SHP77 treated with DMSO at 0.1 percent for 48 hours (cell line): ENCODE results near the gene WFS1.

Source experiments
- DNase-seq: peaks from one replicate; lab custom pipeline; 2025; lab: John Stamatoyannopoulos, UW

The WFS1 gene

GRCh38 chr4:6324999-6325787 is 55.5 kb downstream of the WFS1 start:
- no peak for DNase-seq

GRCh38 chr4:6325788-6326290 is 56.2 kb downstream of the WFS1 start:
- no peak for DNase-seq

GRCh38 chr4:6326312-6327060 is 56.8 kb downstream of the WFS1 start:
- no peak for DNase-seq

GRCh38 chr4:6327220-6327917 is 57.7 kb downstream of the WFS1 start:
- DNase-seq, result no peak

- DNase-seq, result no peak
These were observed 58.9 kb downstream of the WFS1 start for GRCh38 chr4:6328526-6328925.

- DNase-seq, result no peak
These were observed 60.1 kb downstream of the WFS1 start for GRCh38 chr4:6329478-6330383.

DNA sequence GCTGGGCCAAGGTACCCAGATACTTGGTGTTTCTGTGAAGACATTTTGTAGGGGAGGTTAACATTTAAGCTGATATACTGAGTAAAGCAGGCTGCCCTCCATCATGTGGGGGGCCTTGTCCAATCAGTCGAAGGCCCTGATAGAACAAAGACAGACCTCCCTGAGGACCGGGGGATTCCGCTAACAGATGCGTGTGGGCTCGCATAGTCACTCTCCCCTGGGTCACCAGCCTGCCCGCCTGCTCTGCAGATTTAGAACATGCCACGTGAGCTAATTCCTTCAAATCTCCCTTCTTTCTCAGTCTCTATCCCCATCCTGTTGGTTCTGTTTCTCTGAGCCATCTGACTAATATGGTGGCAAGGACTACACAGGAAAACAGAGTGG is 60.7 kb downstream of the WFS1 start:
- DNase-seq, result no peak

DNA sequence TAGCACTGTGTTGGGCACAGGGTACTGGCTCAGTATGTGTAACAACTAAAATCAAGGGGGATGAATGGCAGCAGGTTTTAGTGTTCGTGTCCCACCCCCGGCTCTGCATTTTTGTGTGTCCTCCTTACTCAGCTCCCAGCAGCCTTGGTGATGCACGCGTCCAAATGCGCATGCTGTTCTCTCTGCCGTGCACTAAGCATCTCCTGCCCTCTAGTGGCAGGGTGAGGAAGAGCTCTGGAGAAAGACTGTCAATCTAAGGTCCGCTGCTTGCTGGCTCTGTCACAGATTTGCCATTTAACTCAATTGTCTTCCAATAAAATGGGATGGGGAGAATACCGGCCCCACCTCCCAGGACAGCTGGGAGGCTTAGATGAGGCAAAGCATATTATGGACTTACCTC is 61.4 kb downstream of the WFS1 start:
- no peak for DNase-seq

- DNase-seq, result no peak
These were observed 61.8 kb downstream of the WFS1 start for GRCh38 chr4:6331468-6331867.

DNA sequence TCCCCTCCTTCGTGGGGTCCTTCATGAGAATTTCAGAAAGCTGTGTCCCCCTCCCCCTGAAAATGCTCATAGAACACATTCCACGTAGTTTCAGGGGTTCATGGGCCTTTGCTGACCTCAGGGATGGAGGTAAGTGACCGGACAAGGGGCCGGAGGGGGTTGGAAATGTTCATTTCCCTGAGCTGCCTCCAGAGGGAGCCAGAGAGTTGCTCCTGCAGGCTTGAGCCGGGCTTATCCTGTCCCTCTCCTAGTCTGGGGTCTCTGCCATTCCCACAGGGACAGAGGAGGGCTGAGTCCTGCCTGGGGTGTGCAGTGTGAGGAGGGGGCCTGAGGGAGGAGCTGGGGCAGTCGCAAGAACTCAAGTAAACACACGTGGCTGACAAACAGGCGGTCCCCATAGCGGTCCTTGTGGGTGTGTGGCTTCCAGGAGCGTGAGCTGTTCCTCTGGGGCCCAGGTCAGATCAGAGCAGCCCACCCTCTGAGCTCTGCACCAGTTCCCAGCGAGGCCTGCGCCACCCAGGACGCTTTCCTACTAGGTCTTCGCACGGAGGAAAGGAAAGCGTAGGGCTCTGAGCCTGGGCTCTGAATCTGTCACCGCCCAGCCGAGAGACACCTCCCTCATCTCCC is 62.5 kb downstream of the WFS1 start:
- DNase-seq, result no peak

- no peak for DNase-seq
These were observed 63.0 kb downstream of the WFS1 start for GRCh38 chr4:6332669-6333050.

DNA sequence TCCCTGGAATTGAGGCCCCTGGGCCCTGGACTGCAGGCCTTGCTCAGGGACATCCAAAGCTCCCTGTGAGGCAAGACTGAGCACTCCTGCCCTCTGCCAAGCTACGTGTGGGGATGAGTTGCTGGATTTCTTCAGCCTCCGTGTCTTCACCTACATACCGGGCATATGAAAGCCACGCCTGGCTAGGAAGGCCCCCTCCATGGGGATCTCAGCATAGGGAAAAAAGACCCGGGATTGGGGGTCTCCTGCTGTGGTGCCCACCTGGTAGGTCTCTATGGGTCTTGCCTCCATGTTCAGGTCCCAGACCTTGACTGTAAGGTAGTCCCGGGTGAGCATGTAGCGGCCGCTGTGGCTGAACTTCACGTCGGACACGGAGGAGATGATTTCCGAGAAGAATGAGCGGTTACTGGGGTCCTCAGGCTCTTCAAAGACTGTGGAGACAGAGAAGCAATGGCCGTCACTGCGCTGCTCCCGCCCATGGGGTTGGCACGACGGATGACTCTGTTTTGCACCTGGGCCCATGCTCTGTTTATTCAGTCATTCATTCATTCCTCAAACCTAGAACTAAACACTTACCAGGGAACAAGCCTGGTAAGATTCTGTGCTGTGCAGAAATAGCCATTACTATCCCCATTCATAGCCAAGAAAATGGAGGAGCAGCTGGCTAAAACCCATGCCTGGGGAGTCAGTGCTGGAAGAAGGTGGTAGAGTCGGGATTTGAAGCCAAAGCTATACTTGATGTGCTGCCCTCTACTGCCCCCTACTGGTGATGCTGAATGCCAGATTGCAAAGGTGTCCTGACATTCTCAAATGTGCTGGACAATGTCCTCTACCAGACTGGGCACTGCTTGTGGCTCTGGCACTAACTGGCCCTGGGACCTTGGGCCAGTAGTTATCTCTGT is 63.9 kb downstream of the WFS1 start:
- DNase-seq, result no peak

DNA sequence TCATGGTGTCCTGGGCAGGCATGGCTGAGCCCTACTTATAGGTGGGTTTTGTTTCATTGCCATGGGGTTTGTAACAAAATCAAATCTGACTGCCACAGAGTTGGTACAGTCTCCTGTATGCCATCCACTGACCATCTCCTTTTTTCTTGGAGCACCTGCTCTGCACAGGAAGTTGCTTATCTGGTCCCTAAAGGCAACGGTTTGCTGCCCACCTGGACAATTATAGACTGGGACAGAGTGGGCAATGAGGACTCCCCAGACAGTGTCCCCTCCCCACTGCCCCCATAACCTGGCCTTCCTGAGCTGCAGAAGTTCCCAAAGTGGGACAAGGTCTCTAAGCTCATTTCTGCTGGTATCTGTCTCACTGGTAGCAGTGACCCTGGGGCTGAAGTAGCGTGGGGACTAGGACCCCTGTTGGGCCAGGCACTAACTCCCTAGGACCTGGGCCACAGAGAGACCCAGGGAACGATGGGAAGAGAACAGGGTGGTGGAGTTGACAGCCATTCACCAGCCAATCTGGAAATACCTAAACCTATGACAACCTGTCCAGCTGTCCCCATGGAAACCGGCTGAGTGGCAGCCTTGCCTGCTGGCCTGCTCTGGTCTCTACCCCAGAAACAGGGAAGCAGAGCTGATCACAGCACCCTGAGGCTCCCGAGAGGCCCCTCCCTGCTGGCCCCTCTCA is 64.7 kb downstream of the WFS1 start:
- no peak for DNase-seq

DNA sequence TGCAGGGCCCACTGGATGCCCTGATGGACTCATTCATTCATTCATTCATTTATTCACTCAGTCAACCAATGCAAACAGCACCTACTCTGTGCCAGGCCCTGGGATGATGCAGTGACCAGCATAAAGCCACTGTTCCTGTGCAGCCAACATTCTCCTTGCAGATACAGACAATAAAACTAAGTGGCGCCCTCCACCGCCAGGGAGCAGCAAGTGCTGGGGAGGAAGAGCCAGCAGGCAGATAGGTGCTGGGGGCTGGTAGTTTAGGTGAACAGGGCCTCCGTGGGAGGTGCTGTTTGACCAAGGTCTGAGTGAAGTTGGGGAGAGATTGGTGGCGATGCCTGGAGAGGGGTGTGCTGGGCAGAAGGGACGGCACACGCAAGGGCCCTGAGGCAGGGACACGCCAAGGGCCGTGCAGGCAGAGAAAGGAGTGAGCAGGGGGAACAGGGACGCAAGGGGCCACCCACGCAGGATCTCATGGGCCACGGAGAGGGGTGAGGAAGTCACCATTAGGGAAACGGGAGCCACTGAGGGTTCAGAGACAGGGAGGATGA is 65.5 kb downstream of the WFS1 start:
- DNase-seq, result no peak

DNA sequence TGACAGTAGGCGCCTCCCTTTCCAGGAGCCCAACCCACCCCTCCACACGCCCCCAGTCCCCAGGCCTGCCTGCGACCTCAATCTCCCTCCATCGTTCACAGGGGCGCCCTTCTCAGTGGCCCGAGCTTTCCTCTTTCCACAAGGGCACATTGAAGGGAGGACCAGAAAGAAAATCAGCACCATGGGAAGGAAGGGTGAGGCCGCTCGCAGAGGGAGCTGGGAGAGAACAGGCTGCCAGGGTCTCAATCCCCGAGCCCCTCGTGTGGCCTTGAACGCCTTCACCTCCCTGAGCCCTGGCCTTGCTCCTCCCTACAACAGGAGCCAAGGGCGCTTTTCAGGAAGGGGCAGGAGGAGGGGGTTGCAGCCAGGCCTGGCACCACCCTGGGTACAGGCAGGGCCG is 66.5 kb downstream of the WFS1 start:
- DNase-seq, result no peak

DNA sequence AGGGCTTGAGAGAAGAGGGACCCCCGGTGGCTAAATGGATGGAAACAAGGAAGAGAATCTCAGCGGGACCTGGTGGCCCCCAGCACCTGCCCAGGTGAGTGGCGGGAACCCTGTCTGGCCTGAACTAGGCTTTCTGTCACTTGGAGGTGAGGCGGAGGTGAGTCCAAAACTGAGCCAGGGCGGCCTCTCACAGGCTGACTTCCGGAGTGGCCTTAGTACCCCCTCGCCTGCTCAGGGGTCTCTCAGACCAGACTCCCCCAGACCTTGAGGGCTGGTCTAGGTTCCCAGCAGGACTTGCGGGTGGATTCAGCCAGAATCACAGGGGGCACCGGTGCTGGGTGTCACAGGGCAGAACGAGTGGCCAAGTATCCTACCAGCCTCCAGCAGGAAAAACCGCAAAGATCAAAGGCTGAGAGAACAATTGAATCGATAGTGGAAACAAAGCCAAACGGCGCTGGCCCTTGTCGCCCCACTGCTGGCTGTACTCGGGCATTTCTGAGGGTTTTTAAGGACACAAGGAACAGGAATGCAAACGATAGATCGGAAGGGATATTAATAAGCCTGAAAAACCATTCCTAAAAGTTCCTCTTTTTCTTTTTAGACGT is 67.8 kb downstream of the WFS1 start:
- DNase-seq, result no peak

DNA sequence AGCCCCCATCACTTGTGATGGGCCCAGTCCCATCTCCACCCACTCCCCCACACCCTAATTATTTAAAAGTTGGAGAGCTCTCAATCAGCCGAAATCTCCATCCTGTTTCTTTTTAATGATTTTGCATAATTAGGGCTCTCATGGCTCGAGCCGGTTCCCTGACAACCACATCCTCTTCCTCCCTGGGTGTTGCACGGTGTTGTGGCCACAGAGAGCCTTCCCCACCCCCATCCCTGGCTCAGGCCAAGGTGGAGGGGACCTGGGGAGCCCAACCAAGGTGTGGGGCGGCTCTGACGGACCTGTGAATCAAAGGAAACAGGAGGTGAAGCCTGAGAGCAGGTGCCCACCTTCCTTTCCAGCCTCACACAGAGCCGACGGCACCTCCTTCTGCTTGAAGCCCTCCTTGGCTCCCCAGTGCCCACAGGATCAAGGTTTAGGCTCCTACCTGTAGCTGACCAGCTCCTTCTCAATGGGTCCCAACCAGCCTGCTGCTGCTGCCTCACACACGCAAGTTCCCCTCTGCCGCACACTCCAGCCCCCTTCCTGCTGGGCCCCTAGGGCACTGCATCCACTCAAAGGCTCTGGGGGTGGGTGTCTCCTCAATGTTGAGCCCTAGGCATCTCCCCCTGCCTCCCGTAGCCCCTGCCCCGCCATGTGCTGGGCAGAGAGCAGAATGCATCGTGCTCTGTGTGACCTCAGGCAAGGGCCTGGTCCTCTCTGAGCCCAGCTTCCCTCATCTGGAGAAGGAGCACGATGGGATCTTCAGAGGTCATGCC is 68.7 kb downstream of the WFS1 start:
- no peak for DNase-seq
